GM12864 (cell line): ENCODE data around the gene PPM1G.

ENCODE experiments used
- DNase-seq: peaks from one replicate; pipeline ENCODE4 v3.0.0-alpha.2; 2011; ENCODE audit warnings: low read depth
- H3K4me3 ChIP-seq: 2 replicates; pipeline ENCODE4 v1.5.1; 2011; ENCODE audit warnings: mild to moderate bottlenecking, low read depth, low read length, control low read depth
- TF ChIP-seq, protein P1 (sequence below): IDR thresholded peaks from 2 replicates; pipeline ENCODE4 v1.5.1; 2011; ENCODE audit warnings: low read depth, mild to moderate bottlenecking, moderate library complexity, low read length, control low read depth, inconsistent platforms; ENCODE audit errors: missing control alignments

PPM1G gene

DNA sequence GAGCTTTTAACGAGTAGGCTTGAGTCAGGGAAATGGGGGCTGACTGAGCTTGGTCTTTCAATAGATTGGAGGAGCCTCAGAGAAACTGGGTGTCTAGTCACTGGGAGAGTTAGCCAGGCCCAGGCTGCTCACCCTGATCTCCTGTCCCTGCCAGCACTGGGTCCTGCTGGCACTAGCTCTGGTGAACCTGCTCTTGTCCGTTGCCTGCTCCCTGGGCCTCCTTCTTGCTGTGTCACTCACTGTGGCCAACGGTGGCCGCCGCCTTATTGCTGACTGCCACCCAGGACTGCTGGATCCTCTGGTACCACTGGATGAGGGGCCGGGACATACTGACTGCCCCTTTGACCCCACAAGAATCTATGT is 33.5 kb upstream of the PPM1G start:
- no peak for DNase-seq
- TF ChIP-seq, protein P1, sequence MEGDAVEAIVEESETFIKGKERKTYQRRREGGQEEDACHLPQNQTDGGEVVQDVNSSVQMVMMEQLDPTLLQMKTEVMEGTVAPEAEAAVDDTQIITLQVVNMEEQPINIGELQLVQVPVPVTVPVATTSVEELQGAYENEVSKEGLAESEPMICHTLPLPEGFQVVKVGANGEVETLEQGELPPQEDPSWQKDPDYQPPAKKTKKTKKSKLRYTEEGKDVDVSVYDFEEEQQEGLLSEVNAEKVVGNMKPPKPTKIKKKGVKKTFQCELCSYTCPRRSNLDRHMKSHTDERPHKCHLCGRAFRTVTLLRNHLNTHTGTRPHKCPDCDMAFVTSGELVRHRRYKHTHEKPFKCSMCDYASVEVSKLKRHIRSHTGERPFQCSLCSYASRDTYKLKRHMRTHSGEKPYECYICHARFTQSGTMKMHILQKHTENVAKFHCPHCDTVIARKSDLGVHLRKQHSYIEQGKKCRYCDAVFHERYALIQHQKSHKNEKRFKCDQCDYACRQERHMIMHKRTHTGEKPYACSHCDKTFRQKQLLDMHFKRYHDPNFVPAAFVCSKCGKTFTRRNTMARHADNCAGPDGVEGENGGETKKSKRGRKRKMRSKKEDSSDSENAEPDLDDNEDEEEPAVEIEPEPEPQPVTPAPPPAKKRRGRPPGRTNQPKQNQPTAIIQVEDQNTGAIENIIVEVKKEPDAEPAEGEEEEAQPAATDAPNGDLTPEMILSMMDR: no peak
- H3K4me3 ChIP-seq: no peak overlapping the region

DNA sequence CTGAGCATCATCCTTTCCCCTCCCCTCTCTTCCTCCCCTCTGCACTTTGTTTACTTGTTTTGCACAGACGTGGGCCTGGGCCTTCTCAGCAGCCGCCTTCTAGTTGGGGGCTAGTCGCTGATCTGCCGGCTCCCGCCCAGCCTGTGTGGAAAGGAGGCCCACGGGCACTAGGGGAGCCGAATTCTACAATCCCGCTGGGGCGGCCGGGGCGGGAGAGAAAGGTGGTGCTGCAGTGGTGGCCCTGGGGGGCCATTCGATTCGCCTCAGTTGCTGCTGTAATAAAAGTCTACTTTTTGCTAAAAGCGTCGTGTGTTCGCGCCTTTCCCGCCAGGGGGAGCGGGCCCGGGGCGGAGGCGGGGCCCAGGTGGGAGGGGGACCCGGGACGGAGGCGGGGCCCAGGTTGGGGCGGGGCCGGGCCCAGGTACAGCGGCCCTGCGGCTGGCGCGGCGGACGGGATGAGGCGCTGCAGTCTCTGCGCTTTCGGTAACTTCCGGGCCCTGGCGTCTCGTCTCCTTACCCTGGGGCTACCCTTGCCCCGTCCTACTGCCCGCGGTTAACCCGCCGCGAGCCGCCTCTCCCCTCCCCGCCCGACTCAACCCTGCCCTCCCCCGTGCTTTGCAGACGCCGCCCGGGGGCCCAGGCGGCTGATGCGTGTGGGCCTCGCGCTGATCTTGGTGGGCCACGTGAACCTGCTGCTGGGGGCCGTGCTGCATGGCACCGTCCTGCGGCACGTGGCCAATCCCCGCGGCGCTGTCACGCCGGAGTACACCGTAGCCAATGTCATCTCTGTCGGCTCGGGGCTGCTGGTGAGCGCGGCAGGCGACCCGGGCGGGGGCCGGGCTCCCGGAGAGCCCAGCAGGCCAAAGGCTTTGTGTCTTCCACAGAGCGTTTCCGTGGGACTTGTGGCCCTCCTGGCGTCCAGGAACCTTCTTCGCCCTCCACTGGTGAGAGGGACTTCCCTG is 32.8 kb upstream of the PPM1G start, which contains the start of gene KRTCAP3:
KRTCAP3 (plus strand) TSS at position 424 of the 962 bp plus-strand sequence; CDS start at position 456, 32 bp downstream.
- no peak for DNase-seq

DNA sequence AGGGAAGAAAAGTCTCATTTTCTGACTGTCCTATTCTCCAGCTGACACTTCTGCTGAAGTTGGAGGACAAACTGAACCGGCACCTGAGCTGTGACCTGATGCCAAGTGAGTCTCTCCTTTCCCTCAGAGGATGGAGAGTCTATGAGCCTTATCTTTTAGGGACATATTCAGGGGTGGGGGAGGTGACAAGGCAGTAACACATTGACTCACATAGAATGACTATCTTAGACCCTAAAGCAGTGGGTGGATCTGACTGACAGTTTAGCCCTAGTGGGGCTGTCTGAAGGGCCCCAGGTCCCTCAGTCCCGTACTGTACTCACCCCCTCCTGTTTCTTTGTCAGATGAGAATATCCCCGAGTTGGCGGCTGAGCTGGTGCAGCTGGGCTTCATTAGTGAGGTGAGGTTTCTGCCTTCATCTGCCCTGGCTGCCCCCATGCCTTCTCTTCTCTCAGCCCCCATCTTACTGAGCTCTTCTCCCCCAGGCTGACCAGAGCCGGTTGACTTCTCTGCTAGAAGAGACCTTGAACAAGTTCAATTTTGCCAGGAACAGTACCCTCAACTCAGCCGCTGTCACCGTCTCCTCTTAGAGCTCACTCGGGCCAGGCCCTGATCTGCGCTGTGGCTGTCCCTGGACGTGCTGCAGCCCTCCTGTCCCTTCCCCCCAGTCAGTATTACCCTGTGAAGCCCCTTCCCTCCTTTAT is 32.0 kb upstream of the PPM1G start:
- H3K4me3 ChIP-seq: no peak overlapping the region
- TF ChIP-seq, protein P1: no peak
- DNase-seq: no peak

More for the DNA sequence above, 32.8 kb upstream of the PPM1G start, which contains the start of gene KRTCAP3:
- TF ChIP-seq, protein P1: no peak
- H3K4me3 ChIP-seq: no peak within 1 kb of the TSS

DNA sequence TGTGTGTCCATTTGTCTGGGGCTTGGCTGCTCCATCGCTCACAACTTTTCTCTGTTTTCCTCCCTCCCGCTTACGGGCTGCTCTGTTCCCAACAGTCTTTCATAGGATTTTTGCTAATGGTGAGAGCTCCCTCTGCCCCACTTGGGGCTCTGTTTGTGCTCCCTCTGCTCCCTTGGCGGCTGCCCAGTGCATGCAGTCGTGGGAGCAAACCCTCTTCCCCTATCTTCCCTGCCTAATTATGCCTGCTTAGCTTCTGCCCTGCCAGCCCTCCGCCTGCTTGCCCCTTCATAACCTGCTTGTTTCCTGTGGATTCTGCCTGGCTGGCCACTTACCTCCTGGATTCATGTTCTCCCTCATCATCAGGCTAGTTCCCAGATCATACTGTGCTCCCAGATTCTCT is 26.2 kb upstream of the PPM1G start:
- no peak overlapping the region for H3K4me3 ChIP-seq
- no peak for DNase-seq
- TF ChIP-seq, protein P1: no peak

DNA sequence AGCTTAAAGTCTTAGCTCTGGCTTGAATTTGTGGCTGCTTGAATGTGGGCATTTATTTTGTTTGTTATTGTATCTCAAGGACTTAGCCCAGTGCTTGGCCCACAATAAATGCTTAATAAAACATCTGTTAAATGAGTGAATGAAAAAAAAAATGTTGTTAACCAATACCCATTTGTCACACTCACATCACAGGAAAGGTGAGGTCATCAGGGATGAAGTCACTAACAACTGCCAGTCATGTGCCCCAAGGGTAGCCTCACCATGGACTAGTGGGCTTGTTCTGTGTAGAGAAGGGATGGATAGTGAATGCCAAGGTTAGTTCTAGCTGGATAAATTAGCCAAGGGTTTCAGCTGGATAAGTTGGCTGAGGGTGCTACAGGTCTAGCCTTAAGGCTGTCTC is 22.0 kb upstream of the PPM1G start:
- TF ChIP-seq, protein P1: no peak
- no peak overlapping the region for H3K4me3 ChIP-seq
- no peak for DNase-seq

DNA sequence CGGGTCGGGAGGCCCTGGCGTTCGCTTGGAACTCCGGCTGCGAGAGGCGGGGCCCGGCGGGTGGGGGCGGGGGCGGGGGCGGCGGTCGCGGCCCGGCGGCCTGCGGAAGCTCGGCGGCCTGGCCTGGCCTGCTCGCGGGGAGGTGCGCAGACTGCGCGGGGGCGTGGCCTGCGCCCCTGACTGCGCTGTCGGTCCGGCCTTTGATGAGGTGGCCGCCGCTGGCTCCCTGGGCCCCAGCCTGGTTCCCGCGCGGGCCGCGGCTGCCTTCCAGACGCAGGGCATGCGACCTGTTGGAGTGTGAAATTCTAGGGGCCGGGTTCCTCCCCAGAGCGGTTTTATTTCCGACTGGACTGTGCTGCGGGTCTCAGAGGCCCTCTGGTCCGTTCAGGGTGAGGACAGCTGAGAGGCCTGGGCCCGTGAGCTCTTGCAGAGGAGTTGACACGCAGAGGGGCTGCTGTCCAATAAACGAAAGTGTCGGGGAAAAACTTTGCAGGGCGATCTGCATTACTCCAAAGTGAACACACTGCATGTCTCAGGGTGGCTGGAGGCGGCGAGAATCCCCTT is 19.7 kb upstream of the PPM1G start:
- DNase-seq: no peak
- TF ChIP-seq, protein P1: no peak
- H3K4me3 ChIP-seq: peak overlapping the region; percentile 93
